ENCODE measurements around the gene ADAT1. TPM values are rescaled to one million over a fixed set of nuclear protein-coding genes. Genes with fewer than 3 reads are reported as not detected.

ADAT1 gene
- total and polyA plus RNA-seq, 10 of the 15 experiments (the other 5 are each of a cell fraction or from before 2014, with no cell fraction given), result 26.2 to 77.4 (median 55.8) TPM

DNA sequence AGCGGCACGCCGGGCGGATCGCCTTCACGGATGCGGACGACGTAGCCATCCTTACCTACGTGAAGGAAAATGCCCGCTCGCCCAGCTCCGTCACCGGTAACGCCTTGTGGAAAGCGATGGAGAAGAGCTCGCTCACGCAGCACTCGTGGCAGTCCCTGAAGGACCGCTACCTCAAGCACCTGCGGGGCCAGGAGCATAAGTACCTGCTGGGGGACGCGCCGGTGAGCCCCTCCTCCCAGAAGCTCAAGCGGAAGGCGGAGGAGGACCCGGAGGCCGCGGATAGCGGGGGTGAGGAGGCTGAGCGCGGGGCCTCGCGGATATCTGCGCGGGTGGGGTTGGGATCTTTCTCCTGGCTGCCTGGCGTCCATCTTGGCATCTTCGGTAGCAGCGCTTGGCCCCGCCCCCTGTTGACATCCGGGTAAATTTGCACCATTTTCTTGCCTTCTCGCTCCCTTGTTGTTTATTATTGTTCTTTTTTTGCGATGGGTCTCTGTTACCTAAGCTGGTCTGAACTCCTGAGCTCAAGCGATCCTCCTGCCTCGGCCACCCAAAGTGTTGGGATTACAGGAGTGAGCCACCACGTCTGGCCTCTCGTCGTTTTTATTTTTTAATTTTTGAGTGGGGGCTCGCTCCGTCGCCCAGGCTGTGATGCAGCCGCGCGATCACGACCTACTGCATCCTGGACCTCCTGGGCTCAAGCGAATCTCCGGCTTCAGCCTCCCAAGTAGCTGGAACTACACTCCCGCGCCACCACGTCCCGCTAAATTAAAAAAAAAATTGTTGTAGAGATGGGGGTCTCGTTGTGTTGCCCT is 25.4 kb upstream of the ADAT1 start (continued):
- TF ChIP-seq FOXK2 (IDR thresholded peaks at IDR 0.05), result peak; percentile 93
- peak; percentile 78 for TF ChIP-seq HDGF (IDR thresholded peaks at IDR 0.05)
- no peak for TF ChIP-seq IKZF2 (IDR thresholded peaks at IDR 0.05)
- no peak for TF ChIP-seq NFYA (IDR thresholded peaks at IDR 0.05; ENCODE audit: borderline replicate concordance, low read depth, low read length)
- TF ChIP-seq MEF2B (IDR thresholded peaks at IDR 0.05; ENCODE audit: partially characterized antibody, poor library complexity, severe bottlenecking), result no peak
- TF ChIP-seq, protein P1, sequence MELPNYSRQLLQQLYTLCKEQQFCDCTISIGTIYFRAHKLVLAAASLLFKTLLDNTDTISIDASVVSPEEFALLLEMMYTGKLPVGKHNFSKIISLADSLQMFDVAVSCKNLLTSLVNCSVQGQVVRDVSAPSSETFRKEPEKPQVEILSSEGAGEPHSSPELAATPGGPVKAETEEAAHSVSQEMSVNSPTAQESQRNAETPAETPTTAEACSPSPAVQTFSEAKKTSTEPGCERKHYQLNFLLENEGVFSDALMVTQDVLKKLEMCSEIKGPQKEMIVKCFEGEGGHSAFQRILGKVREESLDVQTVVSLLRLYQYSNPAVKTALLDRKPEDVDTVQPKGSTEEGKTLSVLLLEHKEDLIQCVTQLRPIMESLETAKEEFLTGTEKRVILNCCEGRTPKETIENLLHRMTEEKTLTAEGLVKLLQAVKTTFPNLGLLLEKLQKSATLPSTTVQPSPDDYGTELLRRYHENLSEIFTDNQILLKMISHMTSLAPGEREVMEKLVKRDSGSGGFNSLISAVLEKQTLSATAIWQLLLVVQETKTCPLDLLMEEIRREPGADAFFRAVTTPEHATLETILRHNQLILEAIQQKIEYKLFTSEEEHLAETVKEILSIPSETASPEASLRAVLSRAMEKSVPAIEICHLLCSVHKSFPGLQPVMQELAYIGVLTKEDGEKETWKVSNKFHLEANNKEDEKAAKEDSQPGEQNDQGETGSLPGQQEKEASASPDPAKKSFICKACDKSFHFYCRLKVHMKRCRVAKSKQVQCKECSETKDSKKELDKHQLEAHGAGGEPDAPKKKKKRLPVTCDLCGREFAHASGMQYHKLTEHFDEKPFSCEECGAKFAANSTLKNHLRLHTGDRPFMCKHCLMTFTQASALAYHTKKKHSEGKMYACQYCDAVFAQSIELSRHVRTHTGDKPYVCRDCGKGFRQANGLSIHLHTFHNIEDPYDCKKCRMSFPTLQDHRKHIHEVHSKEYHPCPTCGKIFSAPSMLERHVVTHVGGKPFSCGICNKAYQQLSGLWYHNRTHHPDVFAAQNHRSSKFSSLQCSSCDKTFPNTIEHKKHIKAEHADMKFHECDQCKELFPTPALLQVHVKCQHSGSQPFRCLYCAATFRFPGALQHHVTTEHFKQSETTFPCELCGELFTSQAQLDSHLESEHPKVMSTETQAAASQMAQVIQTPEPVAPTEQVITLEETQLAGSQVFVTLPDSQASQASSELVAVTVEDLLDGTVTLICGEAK (IDR thresholded peaks at IDR 0.05; ENCODE audit: borderline replicate concordance), result peak; percentile 23; the same call in 1 of the 2 replicates
- TF ChIP-seq NRF1 (conservative IDR thresholded peaks at IDR 0.05; ENCODE audit: low read depth, low read length), result no peak
- TF ChIP-seq, protein P2, sequence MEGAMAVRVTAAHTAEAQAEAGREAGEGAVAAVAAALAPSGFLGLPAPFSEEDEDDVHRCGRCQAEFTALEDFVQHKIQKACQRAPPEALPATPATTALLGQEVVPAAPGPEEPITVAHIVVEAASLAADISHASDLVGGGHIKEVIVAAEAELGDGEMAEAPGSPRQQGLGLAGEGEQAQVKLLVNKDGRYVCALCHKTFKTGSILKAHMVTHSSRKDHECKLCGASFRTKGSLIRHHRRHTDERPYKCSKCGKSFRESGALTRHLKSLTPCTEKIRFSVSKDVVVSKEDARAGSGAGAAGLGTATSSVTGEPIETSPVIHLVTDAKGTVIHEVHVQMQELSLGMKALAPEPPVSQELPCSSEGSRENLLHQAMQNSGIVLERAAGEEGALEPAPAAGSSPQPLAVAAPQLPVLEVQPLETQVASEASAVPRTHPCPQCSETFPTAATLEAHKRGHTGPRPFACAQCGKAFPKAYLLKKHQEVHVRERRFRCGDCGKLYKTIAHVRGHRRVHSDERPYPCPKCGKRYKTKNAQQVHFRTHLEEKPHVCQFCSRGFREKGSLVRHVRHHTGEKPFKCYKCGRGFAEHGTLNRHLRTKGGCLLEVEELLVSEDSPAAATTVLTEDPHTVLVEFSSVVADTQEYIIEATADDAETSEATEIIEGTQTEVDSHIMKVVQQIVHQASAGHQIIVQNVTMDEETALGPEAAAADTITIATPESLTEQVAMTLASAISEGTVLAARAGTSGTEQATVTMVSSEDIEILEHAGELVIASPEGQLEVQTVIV (IDR thresholded peaks at IDR 0.05; ENCODE audit: borderline replicate concordance, partially characterized antibody), result no peak
- TF ChIP-seq STAT1 (conservative IDR thresholded peaks at IDR 0.05), result no peak
- TF ChIP-seq NR2F1 (conservative IDR thresholded peaks at IDR 0.05), result no peak
- TF ChIP-seq, protein P3, sequence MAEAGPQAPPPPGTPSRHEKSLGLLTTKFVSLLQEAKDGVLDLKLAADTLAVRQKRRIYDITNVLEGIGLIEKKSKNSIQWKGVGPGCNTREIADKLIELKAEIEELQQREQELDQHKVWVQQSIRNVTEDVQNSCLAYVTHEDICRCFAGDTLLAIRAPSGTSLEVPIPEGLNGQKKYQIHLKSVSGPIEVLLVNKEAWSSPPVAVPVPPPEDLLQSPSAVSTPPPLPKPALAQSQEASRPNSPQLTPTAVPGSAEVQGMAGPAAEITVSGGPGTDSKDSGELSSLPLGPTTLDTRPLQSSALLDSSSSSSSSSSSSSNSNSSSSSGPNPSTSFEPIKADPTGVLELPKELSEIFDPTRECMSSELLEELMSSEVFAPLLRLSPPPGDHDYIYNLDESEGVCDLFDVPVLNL (IDR thresholded peaks at IDR 0.05; ENCODE audit: low read depth, low read length), result 0 out of 2 replicates have a peak, but pooled peaks have one; percentile 7
- no peak for TF ChIP-seq TCF12 (IDR thresholded peaks at IDR 0.05; ENCODE audit: low read depth, low read length)
- no peak for TF ChIP-seq NR2C1 (IDR thresholded peaks at IDR 0.05)
- no peak; the same call in none of the 2 replicates for TF ChIP-seq CHD1 (IDR thresholded peaks at IDR 0.05; ENCODE audit: low read depth, low read length)
- TF ChIP-seq, protein P4, sequence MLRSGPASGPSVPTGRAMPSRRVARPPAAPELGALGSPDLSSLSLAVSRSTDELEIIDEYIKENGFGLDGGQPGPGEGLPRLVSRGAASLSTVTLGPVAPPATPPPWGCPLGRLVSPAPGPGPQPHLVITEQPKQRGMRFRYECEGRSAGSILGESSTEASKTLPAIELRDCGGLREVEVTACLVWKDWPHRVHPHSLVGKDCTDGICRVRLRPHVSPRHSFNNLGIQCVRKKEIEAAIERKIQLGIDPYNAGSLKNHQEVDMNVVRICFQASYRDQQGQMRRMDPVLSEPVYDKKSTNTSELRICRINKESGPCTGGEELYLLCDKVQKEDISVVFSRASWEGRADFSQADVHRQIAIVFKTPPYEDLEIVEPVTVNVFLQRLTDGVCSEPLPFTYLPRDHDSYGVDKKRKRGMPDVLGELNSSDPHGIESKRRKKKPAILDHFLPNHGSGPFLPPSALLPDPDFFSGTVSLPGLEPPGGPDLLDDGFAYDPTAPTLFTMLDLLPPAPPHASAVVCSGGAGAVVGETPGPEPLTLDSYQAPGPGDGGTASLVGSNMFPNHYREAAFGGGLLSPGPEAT (IDR thresholded peaks at IDR 0.05; ENCODE audit: low read depth), result peak; percentile 32
- TF ChIP-seq SUZ12 (IDR thresholded peaks at IDR 0.05; ENCODE audit: unreplicated experiment), result no peak
- TF ChIP-seq RAD21 (IDR thresholded peaks at IDR 0.05; ENCODE audit: insufficient read depth, low read depth, low read length), result no peak
- no peak for TF ChIP-seq KDM1A (IDR thresholded peaks at IDR 0.05; ENCODE audit: borderline replicate concordance)
- no peak for TF ChIP-seq EP300 (IDR thresholded peaks at IDR 0.05; ENCODE audit: borderline replicate concordance in 1 of 2, control insufficient read depth in 1 of 2, low read depth in 2 of 2, low read length in 2 of 2)
- TF ChIP-seq TCF3 (IDR thresholded peaks at IDR 0.05; ENCODE audit: borderline replicate concordance, insufficient read depth, low read depth, low read length), result 0 out of 2 replicates have a peak, but pooled peaks have one; percentile 20

Measured in GM12878 (cell line).